Measurements from ENCODE around the gene COL4A6.

- TF ChIP-seq POLR2A (IDR thresholded peaks at IDR 0.05), result no peak
- TF ChIP-seq CTCF (IDR thresholded peaks at IDR 0.05), result no peak
Observed at GRCh38 chrX:108442901-108443464, 4.8 kb upstream of the COL4A6 start.

Measured in thyroid gland (tissue), 4 donors.